AG04449 (cell line): ENCODE measurements around the gene PSMC4.

Source experiments
- CTCF ChIA-PET: fragments of 350-600 bp; formaldehyde crosslinking; extraction: SDS; loops from one replicate; lab custom pipeline; 2021; ENCODE audit warnings: antibody characterized with exemption; lab: Yijun Ruan, JAX
- POLR2A ChIA-PET: fragments of 400-600, 350-600 bp; formaldehyde crosslinking; extraction: SDS; loops from one replicate; lab custom pipeline; 2020; ENCODE audit warnings: antibody characterized with exemption, inconsistent platforms; lab: Yijun Ruan, JAX
- DNase-seq: peaks from one replicate; pipeline ENCODE4 v3.0.0-alpha.2; 2010; ENCODE audit warnings: low read depth, low spot score
- H3K4me3 ChIP-seq: 2 replicates; pipeline ENCODE4 v1.5.1; 2011; ENCODE audit warnings: low read depth, mild to moderate bottlenecking, control low read depth, low read length
- CTCF ChIP-seq: IDR thresholded peaks from one replicate; pipeline ENCODE4 v1.5.1; 2011; ENCODE audit warnings: mild to moderate bottlenecking, moderate library complexity, low read length, control low read depth, inconsistent platforms; ENCODE audit not compliant: insufficient read depth; ENCODE audit errors: missing control alignments

The PSMC4 gene

GRCh38 chr19:39997638-39998216 is 26.8 kb downstream of the PSMC4 start:
- peak overlapping the region; percentile 93 for H3K4me3 ChIP-seq
- DNase-seq = no peak
- CTCF ChIA-PET = interaction anchor here (1.9 kb wide), 1 partner anchor 26 kb away, joined by 6 read pairs; the partner anchor contains the start of gene PSMC4
- POLR2A ChIA-PET = interaction anchor here (0.8 kb wide), 1 partner anchor 20 kb away, joined by 3 read pairs; no protein-coding TSS in a partner anchor
- TF ChIP-seq CTCF = no peak

- no peak overlapping the region for H3K4me3 ChIP-seq
- TF ChIP-seq CTCF = no peak
- ChIA-PET CTCF (no interaction called here), POLR2A (no interaction called here)
- DNase-seq = no peak
Observed at GRCh38 chr19:39998501-39998900, 27.5 kb downstream of the PSMC4 start.

- POLR2A ChIA-PET = no interaction called here
- CTCF ChIA-PET = no interaction called here
- no peak overlapping the region for H3K4me3 ChIP-seq
- DNase-seq = no peak
- no peak for TF ChIP-seq CTCF
Observed at GRCh38 chr19:40005691-40006272, 34.8 kb downstream of the PSMC4 start.

GRCh38 chr19:40006273-40006691 is 35.3 kb downstream of the PSMC4 start:
- H3K4me3 ChIP-seq = no peak overlapping the region
- no peak for TF ChIP-seq CTCF
- ChIA-PET POLR2A (no interaction called here), CTCF (no interaction called here)
- peak; percentile 37 for DNase-seq

DNA sequence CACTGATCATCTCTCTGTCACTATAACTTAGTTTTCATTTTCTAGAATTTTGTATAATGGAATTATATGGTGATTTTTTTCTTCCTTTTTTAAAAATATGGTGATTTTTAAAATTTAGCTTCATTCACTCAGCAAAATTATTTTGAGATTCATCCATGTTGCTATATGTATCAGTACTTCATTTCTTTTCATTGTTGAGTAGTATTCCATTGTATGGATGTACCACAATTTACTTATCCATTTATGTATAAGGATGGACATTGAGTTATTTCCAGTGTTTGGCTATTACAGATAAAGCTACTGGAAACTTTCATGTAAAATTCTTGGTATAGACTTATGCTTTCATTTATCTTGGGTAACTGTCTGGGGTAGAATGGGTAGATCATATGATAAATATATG is 38.7 kb downstream of the PSMC4 start:
- POLR2A ChIA-PET = no interaction called here
- no peak for TF ChIP-seq CTCF
- no peak for DNase-seq
- H3K4me3 ChIP-seq = no peak overlapping the region
- CTCF ChIA-PET = interaction anchor here (1.3 kb wide), 1 partner anchor 10 kb away, joined by 4 read pairs; no protein-coding TSS in a partner anchor

GRCh38 chr19:40013991-40014390 is 43.0 kb downstream of the PSMC4 start:
- ChIA-PET POLR2A (no interaction called here), CTCF (no interaction called here)
- H3K4me3 ChIP-seq = no peak overlapping the region
- no peak for DNase-seq
- no peak for TF ChIP-seq CTCF
